ENCODE data around the gene TARDBP. TPM values are rescaled to one million over a fixed set of nuclear protein-coding genes. Genes with fewer than 3 reads are reported as not detected.

Gene TARDBP
- total and polyA plus RNA-seq, 2 donors from 2014 or later, result 103 to 140 TPM

GRCh38 chr1:10969971-10970332 is 42.5 kb upstream of the TARDBP start:
- H3K27ac ChIP-seq (ENCODE audit: low read depth in 2 of 2, low read length in 2 of 2), result no peak overlapping the region
- no peak overlapping the region for H3K9ac ChIP-seq (ENCODE audit: low read length in 3 of 3)
- H3K36me3 ChIP-seq (ENCODE audit: control insufficient read depth in 2 of 3, insufficient read depth in 3 of 3, low read length in 3 of 3), result no peaks in the 10 kb centered on the region
- no peaks in the 10 kb centered on the region for H3K9me3 ChIP-seq (ENCODE audit: control insufficient read depth in 2 of 3, insufficient read depth in 1 of 3, low read length in 3 of 3)
- intact Hi-C loops (cut with DNase I), result no loop called here
- DNase-seq (no peak), FAIRE-seq (no peak)
- TF ChIP-seq CTCF (IDR thresholded peaks at IDR 0.05; ENCODE audit: borderline replicate concordance, extremely low read depth, insufficient read depth), result no peak
- H3K4me1 ChIP-seq (ENCODE audit: control insufficient read depth in 2 of 3, insufficient read depth in 2 of 3, low read depth in 1 of 3, low read length in 3 of 3), result peaks cover 0 to 2% (median 0%) of the 10 kb centered on the region in 3 donors
- H3K27me3 ChIP-seq (ENCODE audit: control insufficient read depth, insufficient read depth, low read length), result no peaks in the 10 kb centered on the region
- H3K4me3 ChIP-seq (ENCODE audit: low read length in 3 of 3), result no peak overlapping the region

GRCh38 chr1:10973552-10973951 is 38.9 kb upstream of the TARDBP start:
- Histone ChIP-seq H3K4me1 (ENCODE audit: control insufficient read depth in 2 of 3, insufficient read depth in 2 of 3, low read depth in 1 of 3, low read length in 3 of 3) (peaks cover 0 to 2% (median 0%) of the 10 kb centered on the region in 3 donors), H3K9me3 (ENCODE audit: control insufficient read depth in 2 of 3, insufficient read depth in 1 of 3, low read length in 3 of 3) (no peaks in the 10 kb centered on the region), H3K36me3 (ENCODE audit: control insufficient read depth in 2 of 3, insufficient read depth in 3 of 3, low read length in 3 of 3) (no peaks in the 10 kb centered on the region), H3K4me3 (ENCODE audit: low read length in 3 of 3) (no peak overlapping the region), H3K27me3 (ENCODE audit: control insufficient read depth, insufficient read depth, low read length) (no peaks in the 10 kb centered on the region), H3K9ac (ENCODE audit: low read length in 3 of 3) (no peak overlapping the region), H3K27ac (ENCODE audit: low read depth in 2 of 2, low read length in 2 of 2) (no peak overlapping the region)
- FAIRE-seq, result no peak
- no peak for TF ChIP-seq CTCF (IDR thresholded peaks at IDR 0.05; ENCODE audit: borderline replicate concordance, extremely low read depth, insufficient read depth)
- no peak for DNase-seq
- intact Hi-C loops (cut with DNase I), result no loop called here

- no peak for DNase-seq
- FAIRE-seq, result no peak
- H3K4me1 ChIP-seq (ENCODE audit: control insufficient read depth in 2 of 3, insufficient read depth in 2 of 3, low read depth in 1 of 3, low read length in 3 of 3), result peaks cover 0 to 2% (median 0%) of the 10 kb centered on the region in 3 donors
- TF ChIP-seq CTCF (IDR thresholded peaks at IDR 0.05; ENCODE audit: borderline replicate concordance, extremely low read depth, insufficient read depth), result no peak
- no peak overlapping the region for H3K27ac ChIP-seq (ENCODE audit: low read depth in 2 of 2, low read length in 2 of 2)
- intact Hi-C loops (cut with DNase I), result no loop called here
- no peaks in the 10 kb centered on the region for H3K9me3 ChIP-seq (ENCODE audit: control insufficient read depth in 2 of 3, insufficient read depth in 1 of 3, low read length in 3 of 3)
- H3K36me3 ChIP-seq (ENCODE audit: control insufficient read depth in 2 of 3, insufficient read depth in 3 of 3, low read length in 3 of 3), result no peaks in the 10 kb centered on the region
- H3K9ac ChIP-seq (ENCODE audit: low read length in 3 of 3), result no peak overlapping the region
- no peaks in the 10 kb centered on the region for H3K27me3 ChIP-seq (ENCODE audit: control insufficient read depth, insufficient read depth, low read length)
- no peak overlapping the region for H3K4me3 ChIP-seq (ENCODE audit: low read length in 3 of 3)
Measured at GRCh38 chr1:10973956-10974881, 38.2 kb upstream of the TARDBP start.

All from kidney (tissue), 14 donors.